GM10266 (cell line): Measurements from ENCODE around the gene CATSPERZ.

Source experiments
- DNase-seq: peaks from one replicate; pipeline ENCODE4 v3.0.0; 2012; ENCODE audit errors: extremely low spot score
- CTCF ChIP-seq: IDR thresholded peaks from 2 replicates; pipeline ENCODE4 v1.5.1; 2012; ENCODE audit warnings: mild to moderate bottlenecking, low read depth; ENCODE audit not compliant: control insufficient read depth, insufficient read depth; ENCODE audit errors: missing control alignments

Gene CATSPERZ

GRCh38 chr11:64344787-64345186, 44.6 kb downstream of the CATSPERZ start:
- TF ChIP-seq CTCF = no peak
- no peak for DNase-seq

- TF ChIP-seq CTCF = no peak
- no peak for DNase-seq
Measured at GRCh38 chr11:64347193-64347867, 47.2 kb downstream of the CATSPERZ start.

- DNase-seq = no peak
Measured at GRCh38 chr11:64348383-64349024, 48.3 kb downstream of the CATSPERZ start.

GRCh38 chr11:64349025-64349387, 48.8 kb downstream of the CATSPERZ start:
- no peak for DNase-seq
- TF ChIP-seq CTCF = no peak

More at GRCh38 chr11:64348383-64349024, 48.3 kb downstream of the CATSPERZ start:
- no peak for TF ChIP-seq CTCF

- no peak for TF ChIP-seq CTCF
- DNase-seq = no peak
Measured at GRCh38 chr11:64349404-64349803, 49.2 kb downstream of the CATSPERZ start.

GRCh38 chr11:64351136-64351631, 51.0 kb downstream of the CATSPERZ start:
- no peak for TF ChIP-seq CTCF
- DNase-seq = no peak
